ENCODE data around the gene ADAT2. TPM values are rescaled to one million over a fixed set of nuclear protein-coding genes. Genes with fewer than 3 reads are reported as not detected.

The ADAT2 gene
- total RNA-seq, 3 donors from 2014 or later: 6.9 to 10.2 (median 8.5) TPM

DNA sequence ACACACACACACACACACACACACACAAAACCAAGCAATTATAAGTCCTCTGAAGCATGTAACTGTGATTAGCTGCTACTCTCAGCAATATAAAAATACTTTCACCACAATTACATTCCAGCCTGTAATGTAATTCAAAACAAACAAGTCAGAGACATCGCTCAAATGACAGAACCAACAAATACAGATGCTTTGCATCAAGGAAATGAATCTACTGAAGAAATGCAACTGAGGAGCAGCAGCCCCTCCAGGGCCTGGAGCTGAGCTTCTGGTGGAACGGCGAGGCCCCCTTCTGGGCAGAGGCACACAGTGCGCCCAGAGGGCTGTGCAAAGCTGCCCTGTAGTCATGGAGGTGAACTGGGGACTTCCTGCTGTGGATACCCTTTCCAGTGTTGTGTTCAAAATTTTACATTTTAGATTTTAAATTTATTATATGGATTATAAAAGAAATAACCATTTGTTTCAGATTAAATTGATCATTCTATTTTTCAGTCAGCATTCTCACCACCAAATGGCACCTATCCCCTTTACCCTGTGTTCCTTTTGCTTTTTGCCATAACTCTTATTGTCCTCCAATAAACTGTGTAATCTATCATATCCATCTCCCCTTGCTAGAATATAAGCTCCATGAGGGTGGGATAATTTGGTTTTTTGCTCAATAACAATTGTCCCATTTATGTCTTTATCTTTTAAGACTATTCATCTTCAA, 23.2 kb downstream of the ADAT2 start:
- Histone ChIP-seq H3K9me3 (no peaks in the 10 kb centered on the region), H3K4me1 (no peaks in the 10 kb centered on the region), H3K4me3 (no peak overlapping the region), H3K27ac (no peak overlapping the region), H3K36me3 (no peaks in the 10 kb centered on the region), H3K27me3 (no peaks in the 10 kb centered on the region)
- peak; percentile 31 to 63 for DNase-seq (ENCODE audit: low spot score in 2 of 2)
- intact Hi-C loops (cut with DNase I; ENCODE audit: low total_unique reads): no loop called here
- no peak for TF ChIP-seq POLR2AphosphoS5 (IDR thresholded peaks at IDR 0.05)
- no peak for TF ChIP-seq POLR2A (IDR thresholded peaks at IDR 0.05)
- TF ChIP-seq, protein P1, sequence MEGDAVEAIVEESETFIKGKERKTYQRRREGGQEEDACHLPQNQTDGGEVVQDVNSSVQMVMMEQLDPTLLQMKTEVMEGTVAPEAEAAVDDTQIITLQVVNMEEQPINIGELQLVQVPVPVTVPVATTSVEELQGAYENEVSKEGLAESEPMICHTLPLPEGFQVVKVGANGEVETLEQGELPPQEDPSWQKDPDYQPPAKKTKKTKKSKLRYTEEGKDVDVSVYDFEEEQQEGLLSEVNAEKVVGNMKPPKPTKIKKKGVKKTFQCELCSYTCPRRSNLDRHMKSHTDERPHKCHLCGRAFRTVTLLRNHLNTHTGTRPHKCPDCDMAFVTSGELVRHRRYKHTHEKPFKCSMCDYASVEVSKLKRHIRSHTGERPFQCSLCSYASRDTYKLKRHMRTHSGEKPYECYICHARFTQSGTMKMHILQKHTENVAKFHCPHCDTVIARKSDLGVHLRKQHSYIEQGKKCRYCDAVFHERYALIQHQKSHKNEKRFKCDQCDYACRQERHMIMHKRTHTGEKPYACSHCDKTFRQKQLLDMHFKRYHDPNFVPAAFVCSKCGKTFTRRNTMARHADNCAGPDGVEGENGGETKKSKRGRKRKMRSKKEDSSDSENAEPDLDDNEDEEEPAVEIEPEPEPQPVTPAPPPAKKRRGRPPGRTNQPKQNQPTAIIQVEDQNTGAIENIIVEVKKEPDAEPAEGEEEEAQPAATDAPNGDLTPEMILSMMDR (IDR thresholded peaks at IDR 0.05): peak; percentile 66 to 88 (median 84)

DNA sequence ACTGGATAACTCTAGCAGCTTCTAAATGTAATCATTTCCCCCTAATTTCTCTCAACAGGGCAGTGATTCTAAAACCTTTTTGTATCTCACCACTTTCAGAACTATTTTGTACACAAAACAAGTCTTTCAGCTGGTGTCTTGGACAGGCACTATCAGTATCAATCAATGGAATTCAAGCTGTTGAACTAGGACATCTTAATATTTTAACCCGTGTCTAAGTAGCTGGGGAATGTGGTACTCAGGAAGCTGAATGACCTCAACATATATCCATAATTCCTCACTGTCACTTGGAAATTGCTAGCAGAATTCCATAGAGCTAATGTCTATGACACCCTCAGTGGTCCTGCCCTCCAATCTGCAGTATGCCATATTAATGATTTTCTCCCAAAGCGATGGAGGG, 24.5 kb downstream of the ADAT2 start:
- no peaks in the 10 kb centered on the region for H3K4me1 ChIP-seq
- TF ChIP-seq POLR2A (IDR thresholded peaks at IDR 0.05) (no peak), POLR2AphosphoS5 (IDR thresholded peaks at IDR 0.05) (no peak)
- TF ChIP-seq, protein P1 (IDR thresholded peaks at IDR 0.05): no peak
- H3K36me3 ChIP-seq: no peaks in the 10 kb centered on the region
- H3K9me3 ChIP-seq: no peaks in the 10 kb centered on the region
- no peak for DNase-seq (ENCODE audit: low spot score in 2 of 2)
- no peak overlapping the region for H3K4me3 ChIP-seq
- intact Hi-C loops (cut with DNase I; ENCODE audit: low total_unique reads): no loop called here
- H3K27ac ChIP-seq: no peak overlapping the region
- no peaks in the 10 kb centered on the region for H3K27me3 ChIP-seq

DNA sequence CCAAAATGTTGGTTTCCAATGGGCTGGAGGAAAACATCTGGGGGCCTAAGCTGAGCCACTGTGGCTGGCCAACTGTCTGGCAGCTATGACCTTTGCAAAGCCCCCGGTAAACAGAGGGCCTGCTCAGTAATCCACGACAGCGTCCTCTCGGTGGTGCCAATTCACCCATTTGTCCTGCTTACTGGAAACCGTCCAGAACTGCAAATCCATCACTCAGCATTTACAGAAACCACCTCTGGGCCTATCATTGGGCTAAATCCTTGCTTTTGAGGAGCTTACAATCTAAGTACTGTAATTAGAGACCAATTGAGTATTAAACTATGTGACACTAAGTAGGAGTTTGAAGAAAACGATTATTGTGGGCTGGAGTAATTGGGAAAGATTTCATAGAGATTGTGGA, 31.0 kb downstream of the ADAT2 start:
- DNase-seq (ENCODE audit: low spot score in 2 of 2): no peak
- Histone ChIP-seq H3K36me3 (no peaks in the 10 kb centered on the region), H3K4me3 (no peak overlapping the region), H3K27me3 (no peaks in the 10 kb centered on the region), H3K27ac (no peak overlapping the region), H3K4me1 (no peaks in the 10 kb centered on the region), H3K9me3 (no peaks in the 10 kb centered on the region)
- intact Hi-C loops (cut with DNase I; ENCODE audit: low total_unique reads): no loop called here
- TF ChIP-seq, protein P1 (IDR thresholded peaks at IDR 0.05): no peak
- TF ChIP-seq POLR2A (IDR thresholded peaks at IDR 0.05) (no peak), POLR2AphosphoS5 (IDR thresholded peaks at IDR 0.05) (no peak)

DNA sequence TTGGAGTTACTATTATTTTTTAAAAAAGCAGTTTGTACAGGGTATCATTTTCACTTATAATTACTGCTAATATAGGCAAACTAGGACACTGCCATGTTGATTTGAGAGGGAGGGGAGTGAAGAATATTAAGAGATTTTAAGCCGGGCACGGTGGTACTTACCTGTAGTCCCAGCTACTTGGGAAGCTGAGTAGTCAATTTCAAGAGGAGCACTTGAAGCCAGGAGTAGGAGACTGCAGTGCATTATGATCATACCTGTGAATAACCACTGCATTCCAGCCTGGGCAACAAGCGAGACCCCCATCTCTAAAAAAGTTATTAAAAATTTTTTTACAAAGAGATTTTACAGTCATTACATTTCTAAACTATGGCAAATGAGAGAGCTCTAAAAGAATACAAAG, 35.7 kb downstream of the ADAT2 start:
- Histone ChIP-seq H3K27me3 (no peaks in the 10 kb centered on the region), H3K36me3 (no peaks in the 10 kb centered on the region), H3K9me3 (no peaks in the 10 kb centered on the region), H3K4me3 (no peak overlapping the region), H3K27ac (no peak overlapping the region), H3K4me1 (no peaks in the 10 kb centered on the region)
- intact Hi-C loops (cut with DNase I; ENCODE audit: low total_unique reads): no loop called here
- TF ChIP-seq POLR2A (IDR thresholded peaks at IDR 0.05) (no peak), POLR2AphosphoS5 (IDR thresholded peaks at IDR 0.05) (no peak)
- TF ChIP-seq, protein P1 (IDR thresholded peaks at IDR 0.05): no peak
- DNase-seq (ENCODE audit: low spot score in 2 of 2): no peak

DNA sequence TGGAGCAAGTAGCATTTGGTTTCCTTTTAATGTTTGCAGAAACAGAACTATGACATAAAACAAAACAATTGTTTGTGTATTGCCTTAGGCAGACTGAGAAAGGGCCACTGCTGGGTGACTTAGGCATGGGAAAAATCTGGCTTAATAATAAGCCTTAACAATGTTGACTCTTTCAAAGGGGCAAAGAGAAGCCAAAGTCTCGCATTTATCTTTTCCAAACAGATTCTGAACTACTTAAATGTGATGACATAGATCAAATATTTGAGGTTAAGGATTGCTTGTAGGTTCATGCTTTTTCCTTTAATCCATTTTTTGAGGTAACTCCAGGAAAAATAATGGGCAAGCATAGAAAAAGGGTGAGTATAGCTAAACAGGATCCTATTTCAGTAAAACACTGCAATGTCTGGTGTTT, 39.6 kb downstream of the ADAT2 start:
- DNase-seq (ENCODE audit: low spot score in 2 of 2): no peak
- peak overlapping the region in 1 of 2 donors; percentile 26 for H3K27ac ChIP-seq
- TF ChIP-seq POLR2A (IDR thresholded peaks at IDR 0.05): no peak
- TF ChIP-seq POLR2AphosphoS5 (IDR thresholded peaks at IDR 0.05): no peak
- TF ChIP-seq, protein P1 (IDR thresholded peaks at IDR 0.05): no peak

More for the DNA sequence above, 39.6 kb downstream of the ADAT2 start:
- intact Hi-C loops (cut with DNase I; ENCODE audit: low total_unique reads): no loop called here
- H3K9me3 ChIP-seq: no peaks in the 10 kb centered on the region
- H3K4me3 ChIP-seq: no peak overlapping the region
- H3K4me1 ChIP-seq: no peaks in the 10 kb centered on the region
- H3K36me3 ChIP-seq: no peaks in the 10 kb centered on the region
- H3K27me3 ChIP-seq: no peaks in the 10 kb centered on the region

Data from breast epithelium (tissue), 4 donors.